Panc1 (cell line): ENCODE data around the gene ADCY9. TPM values are rescaled to one million over a fixed set of nuclear protein-coding genes. Genes with fewer than 3 reads are reported as not detected.
A peak's percentile ranks its signal among the peaks of the same experiment; 100 is the strongest.
"Not testable (repeated sequence)": the region's sequence is repeated elsewhere in the genome, so short reads cannot be mapped to it uniquely, and the experiment has no call there.

Experiments
- ATAC-seq: fragments of 200-7000 bp; cut with Tn5 transposase; 2 replicates; pipeline ENCODE4 v1.9.1; 2020; ENCODE audit warnings: mild to moderate bottlenecking, moderate library complexity
- BruUV-seq: library from RNA; stranded (reverse); fragments of 400-500 nt; replicated peaks from 2 replicates; lab custom pipeline; 2021; lab: Mats Ljungman, UMichigan
- CTCF ChIA-PET: fragments of 300-600 bp; sonication (Branson Sonifier 250); formaldehyde crosslinking; loops from one replicate; lab custom pipeline; 2022; ENCODE audit warnings: antibody characterized with exemption; lab: Charles Lee
- POLR2A ChIA-PET: fragments of 300-600 bp; sonication (Branson Sonifier 250); formaldehyde crosslinking; loops from one replicate; lab custom pipeline; 2022; ENCODE audit warnings: antibody characterized with exemption; lab: Charles Lee
- DNase-seq: peaks from one replicate; pipeline ENCODE4 v3.0.0-alpha.2; 2010; ENCODE audit warnings: low read depth, low spot score
- H3K27ac ChIP-seq: 2 replicates; pipeline ENCODE4 v1.5.1; 2011; ENCODE audit warnings: mild to moderate bottlenecking, low read length, inconsistent platforms
- H3K27me3 ChIP-seq: fragments of 200-500 bp; sonication (Bioruptor generic); 2 replicates; pipeline ENCODE4 v1.6.0; 2014; ENCODE audit warnings: low read length, inconsistent platforms; ENCODE audit not compliant: control insufficient read depth, insufficient read depth
- H3K36me3 ChIP-seq: fragments of 200-500 bp; sonication (Bioruptor generic); 2 replicates; pipeline ENCODE4 v1.5.1; 2014; ENCODE audit warnings: inconsistent platforms, mild to moderate bottlenecking, low read length, moderate library complexity; ENCODE audit not compliant: control insufficient read depth, insufficient read depth
- H3K4me1 ChIP-seq: 2 replicates; pipeline ENCODE4 v1.5.1; 2011; ENCODE audit warnings: inconsistent platforms, mild to moderate bottlenecking, low read length, moderate library complexity; ENCODE audit not compliant: control insufficient read depth, insufficient read depth
- H3K4me3 ChIP-seq, 2 experiments: 2 replicates each; pipeline ENCODE4 v1.5.1; 2011 to 2012; ENCODE audit warnings: low read depth in 2 of 2, low read length in 2 of 2, mild to moderate bottlenecking in 2 of 2, inconsistent platforms in 1 of 2, moderate library complexity in 1 of 2
- H3K9me3 ChIP-seq: fragments of 200-500 bp; sonication (Bioruptor generic); 2 replicates; pipeline ENCODE4 v1.5.1; 2014; ENCODE audit warnings: low read depth, mild to moderate bottlenecking, inconsistent platforms, low read length, moderate library complexity; ENCODE audit not compliant: control insufficient read depth, insufficient read depth
- POLR2AphosphoS5 ChIP-seq: IDR thresholded peaks from 2 replicates; pipeline ENCODE4 v1.6.1; 2012; ENCODE audit warnings: mild to moderate bottlenecking, low read depth, low read length, moderate library complexity
- SIN3A ChIP-seq: IDR thresholded peaks from 2 replicates; pipeline ENCODE4 v1.6.1; 2012; ENCODE audit warnings: low read depth, mild to moderate bottlenecking, low read length, moderate library complexity, borderline replicate concordance; ENCODE audit not compliant: insufficient read depth
- TCF7L2 ChIP-seq: IDR thresholded peaks from 2 replicates; pipeline ENCODE4 v1.6.1; 2011; ENCODE audit warnings: mild to moderate bottlenecking, low read depth, low read length, inconsistent platforms
- in situ Hi-C: cut with HindIII; loops from 2 replicates; pipeline ENCODE4 v1.10.0; 2016; ENCODE audit warnings: low sequenced_read_pairs, low pct_unique_long_range_greater_than_20kb
- intact Hi-C: fragments of 100-400 bp; cut with micrococcal nuclease; formaldehyde crosslinking; loops from one replicate; pipeline ENCODE4 v1.10.0; 2022; ENCODE audit not compliant: unreplicated experiment
- total RNA-seq: library from RNA; stranded (reverse); gene quantifications from one replicate; pipeline ENCODE4 v1.2.1, GENCODE V29; 2021; ENCODE audit not compliant: unreplicated experiment
- TF ChIP-seq, protein P1 (sequence below): fragments of 450-650 bp; IDR thresholded peaks from 2 replicates; pipeline ENCODE4 v1.5.1; 2017; ENCODE audit warnings: mild to moderate bottlenecking
- TF ChIP-seq, protein P2 (sequence below), 2 experiments: IDR thresholded peaks; 2 replicates each; pipeline ENCODE4 v1.6.1; 2011 to 2012; ENCODE audit warnings: low read depth in 2 of 2, control low read depth in 1 of 2, low read length in 1 of 2, mild to moderate bottlenecking in 1 of 2, moderate library complexity in 1 of 2; ENCODE audit not compliant: insufficient read depth in 1 of 2

ADCY9 gene
- total RNA-seq, 1 experiment from 2014 or later, result 29.8 TPM

DNA sequence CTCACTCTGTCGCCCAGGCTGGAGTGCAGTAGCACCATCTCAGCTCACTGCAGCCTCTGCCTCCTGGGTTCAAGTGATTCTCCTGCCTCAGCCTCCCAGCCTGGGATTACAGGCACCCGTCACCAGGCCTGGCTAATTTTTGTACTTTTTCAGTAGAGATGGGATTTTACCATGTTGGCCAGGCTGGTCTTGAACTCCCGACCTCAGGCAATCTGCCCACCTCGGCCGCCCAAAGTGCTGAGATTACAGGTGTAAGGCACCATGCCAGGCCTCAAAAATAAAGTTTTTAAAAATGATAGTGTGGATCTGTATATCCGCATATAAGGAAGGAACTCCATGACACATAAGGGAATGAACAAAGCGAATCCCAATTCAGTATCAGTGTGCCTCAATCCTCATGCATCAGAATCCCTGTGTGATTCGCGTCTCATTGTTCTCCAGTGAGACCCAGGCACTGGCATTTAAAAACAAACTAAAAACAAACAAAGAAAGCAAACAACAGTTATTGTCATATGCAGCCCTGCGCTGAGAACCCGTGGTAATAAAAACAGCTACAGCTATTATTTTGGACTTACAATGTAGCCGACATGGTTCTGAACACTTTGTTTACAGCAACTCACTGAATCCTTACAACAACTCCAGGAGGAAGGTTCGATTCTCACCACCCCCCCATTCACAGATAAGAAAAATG is 181.6 kb downstream of the ADCY9 start:
- Histone ChIP-seq H3K27me3 (no peaks in the 10 kb centered on the region), H3K4me3 (peak overlapping the region; percentile 2 to 29; a peak in 3 of 4 replicates), H3K4me1 (peaks cover 28% of the 10 kb centered on the region), H3K36me3 (no peaks in the 10 kb centered on the region), H3K9me3 (no peaks in the 10 kb centered on the region), H3K27ac (peak overlapping the region; percentile 81)
- TF ChIP-seq SIN3A, result no peak
- TF ChIP-seq, protein P1, sequence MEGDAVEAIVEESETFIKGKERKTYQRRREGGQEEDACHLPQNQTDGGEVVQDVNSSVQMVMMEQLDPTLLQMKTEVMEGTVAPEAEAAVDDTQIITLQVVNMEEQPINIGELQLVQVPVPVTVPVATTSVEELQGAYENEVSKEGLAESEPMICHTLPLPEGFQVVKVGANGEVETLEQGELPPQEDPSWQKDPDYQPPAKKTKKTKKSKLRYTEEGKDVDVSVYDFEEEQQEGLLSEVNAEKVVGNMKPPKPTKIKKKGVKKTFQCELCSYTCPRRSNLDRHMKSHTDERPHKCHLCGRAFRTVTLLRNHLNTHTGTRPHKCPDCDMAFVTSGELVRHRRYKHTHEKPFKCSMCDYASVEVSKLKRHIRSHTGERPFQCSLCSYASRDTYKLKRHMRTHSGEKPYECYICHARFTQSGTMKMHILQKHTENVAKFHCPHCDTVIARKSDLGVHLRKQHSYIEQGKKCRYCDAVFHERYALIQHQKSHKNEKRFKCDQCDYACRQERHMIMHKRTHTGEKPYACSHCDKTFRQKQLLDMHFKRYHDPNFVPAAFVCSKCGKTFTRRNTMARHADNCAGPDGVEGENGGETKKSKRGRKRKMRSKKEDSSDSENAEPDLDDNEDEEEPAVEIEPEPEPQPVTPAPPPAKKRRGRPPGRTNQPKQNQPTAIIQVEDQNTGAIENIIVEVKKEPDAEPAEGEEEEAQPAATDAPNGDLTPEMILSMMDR, result no peak
- 0 out of 2 replicates have a peak, but pooled peaks have one; percentile 35 for TF ChIP-seq POLR2AphosphoS5
- TF ChIP-seq, protein P2, sequence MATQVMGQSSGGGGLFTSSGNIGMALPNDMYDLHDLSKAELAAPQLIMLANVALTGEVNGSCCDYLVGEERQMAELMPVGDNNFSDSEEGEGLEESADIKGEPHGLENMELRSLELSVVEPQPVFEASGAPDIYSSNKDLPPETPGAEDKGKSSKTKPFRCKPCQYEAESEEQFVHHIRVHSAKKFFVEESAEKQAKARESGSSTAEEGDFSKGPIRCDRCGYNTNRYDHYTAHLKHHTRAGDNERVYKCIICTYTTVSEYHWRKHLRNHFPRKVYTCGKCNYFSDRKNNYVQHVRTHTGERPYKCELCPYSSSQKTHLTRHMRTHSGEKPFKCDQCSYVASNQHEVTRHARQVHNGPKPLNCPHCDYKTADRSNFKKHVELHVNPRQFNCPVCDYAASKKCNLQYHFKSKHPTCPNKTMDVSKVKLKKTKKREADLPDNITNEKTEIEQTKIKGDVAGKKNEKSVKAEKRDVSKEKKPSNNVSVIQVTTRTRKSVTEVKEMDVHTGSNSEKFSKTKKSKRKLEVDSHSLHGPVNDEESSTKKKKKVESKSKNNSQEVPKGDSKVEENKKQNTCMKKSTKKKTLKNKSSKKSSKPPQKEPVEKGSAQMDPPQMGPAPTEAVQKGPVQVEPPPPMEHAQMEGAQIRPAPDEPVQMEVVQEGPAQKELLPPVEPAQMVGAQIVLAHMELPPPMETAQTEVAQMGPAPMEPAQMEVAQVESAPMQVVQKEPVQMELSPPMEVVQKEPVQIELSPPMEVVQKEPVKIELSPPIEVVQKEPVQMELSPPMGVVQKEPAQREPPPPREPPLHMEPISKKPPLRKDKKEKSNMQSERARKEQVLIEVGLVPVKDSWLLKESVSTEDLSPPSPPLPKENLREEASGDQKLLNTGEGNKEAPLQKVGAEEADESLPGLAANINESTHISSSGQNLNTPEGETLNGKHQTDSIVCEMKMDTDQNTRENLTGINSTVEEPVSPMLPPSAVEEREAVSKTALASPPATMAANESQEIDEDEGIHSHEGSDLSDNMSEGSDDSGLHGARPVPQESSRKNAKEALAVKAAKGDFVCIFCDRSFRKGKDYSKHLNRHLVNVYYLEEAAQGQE (IDR thresholded peaks at IDR 0.05; ENCODE audit: insufficient read depth in 1 of 2, low read depth in 2 of 2, low read length in 1 of 2), result no peak
- peak; percentile 44; the same call in 1 of the 2 replicates for TF ChIP-seq TCF7L2
- POLR2A ChIA-PET, result interaction anchor here (0.6 to 0.7 kb wide), 4 partner anchors 24 to 682 kb away, joined by 5 to 11 read pairs (median 9); no protein-coding TSS in a partner anchor
- in situ Hi-C loops (no loop called here), intact Hi-C loops (no loop called here)
- BruUV-seq, result no TSS peak
- CTCF ChIA-PET, result interaction anchor here (0.5 to 0.6 kb wide), 4 partner anchors 13 to 355 kb away, joined by 5 to 8 read pairs (median 6); no protein-coding TSS in a partner anchor
- peak; percentile 30 for DNase-seq
- peak; percentile 60 for ATAC-seq

DNA sequence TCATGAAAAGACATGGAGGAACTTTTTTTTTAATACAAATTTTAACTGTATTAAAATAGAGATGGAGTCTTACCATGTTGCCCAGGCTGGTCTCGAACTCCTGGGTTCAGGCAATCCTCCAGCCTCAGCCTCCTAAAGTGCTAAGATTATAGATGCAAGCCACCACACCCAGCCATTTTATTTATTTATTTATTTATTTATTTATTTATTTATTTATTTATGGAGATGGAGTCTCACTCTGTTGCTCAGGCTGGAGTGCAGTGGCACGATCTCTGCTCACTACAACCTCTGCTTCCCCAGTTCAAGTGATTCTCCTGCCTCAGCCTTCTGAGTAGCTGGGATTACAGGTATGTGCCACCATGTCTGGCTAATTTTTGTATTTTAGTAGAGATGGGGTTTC is 189.1 kb downstream of the ADCY9 start:
- POLR2A ChIA-PET, result interaction anchor here (0.7 kb wide), 1 partner anchor 180 kb away, joined by 5 read pairs; no protein-coding TSS in a partner anchor
- H3K4me3 ChIP-seq, H3K4me1 ChIP-seq, H3K36me3 ChIP-seq, BruUV-seq, H3K27ac ChIP-seq, H3K27me3 ChIP-seq, H3K9me3 ChIP-seq, DNase-seq, intact Hi-C loops, ATAC-seq, CTCF ChIA-PET, in situ Hi-C loops: not testable (repeated sequence)

- Histone ChIP-seq H3K9me3 (no peaks in the 10 kb centered on the region), H3K27me3 (no peaks in the 10 kb centered on the region), H3K27ac (no peak overlapping the region), H3K36me3 (no peaks in the 10 kb centered on the region), H3K4me3 (no peak overlapping the region), H3K4me1 (0 out of 2 replicates have a peak, but pooled peaks cover 4% of the 10 kb centered on the region)
- BruUV-seq, result no TSS peak
- in situ Hi-C loops, result no loop called here
- DNase-seq, result no peak
- CTCF ChIA-PET, result no interaction called here
- POLR2A ChIA-PET, result no interaction called here
- no peak for ATAC-seq
- intact Hi-C loops, result no loop called here
- TF ChIP-seq, protein P2 (IDR thresholded peaks at IDR 0.05; ENCODE audit: insufficient read depth in 1 of 2, low read depth in 2 of 2, low read length in 1 of 2), result no peak
Observed at GRCh38 chr16:3924763-3925162, 191.5 kb downstream of the ADCY9 start.
